Ecto neural progenitor cell (in vitro differentiated cells): ENCODE results near the gene PTMA.
"Not testable (repeated sequence)": the region's sequence is repeated elsewhere in the genome, so short reads cannot be mapped to it uniquely, and the experiment has no call there.

Experiments
- DNase-seq: peaks from one replicate; pipeline ENCODE4 v3.0.0-alpha.2; 2018; ENCODE audit warnings: low spot score

The PTMA gene

GRCh38 chr2:231696004-231696367 lies 12.3 kb upstream of the PTMA start:
- DNase-seq = no peak

GRCh38 chr2:231699006-231699405 lies 9.3 kb upstream of the PTMA start:
- DNase-seq = no peak

DNA sequence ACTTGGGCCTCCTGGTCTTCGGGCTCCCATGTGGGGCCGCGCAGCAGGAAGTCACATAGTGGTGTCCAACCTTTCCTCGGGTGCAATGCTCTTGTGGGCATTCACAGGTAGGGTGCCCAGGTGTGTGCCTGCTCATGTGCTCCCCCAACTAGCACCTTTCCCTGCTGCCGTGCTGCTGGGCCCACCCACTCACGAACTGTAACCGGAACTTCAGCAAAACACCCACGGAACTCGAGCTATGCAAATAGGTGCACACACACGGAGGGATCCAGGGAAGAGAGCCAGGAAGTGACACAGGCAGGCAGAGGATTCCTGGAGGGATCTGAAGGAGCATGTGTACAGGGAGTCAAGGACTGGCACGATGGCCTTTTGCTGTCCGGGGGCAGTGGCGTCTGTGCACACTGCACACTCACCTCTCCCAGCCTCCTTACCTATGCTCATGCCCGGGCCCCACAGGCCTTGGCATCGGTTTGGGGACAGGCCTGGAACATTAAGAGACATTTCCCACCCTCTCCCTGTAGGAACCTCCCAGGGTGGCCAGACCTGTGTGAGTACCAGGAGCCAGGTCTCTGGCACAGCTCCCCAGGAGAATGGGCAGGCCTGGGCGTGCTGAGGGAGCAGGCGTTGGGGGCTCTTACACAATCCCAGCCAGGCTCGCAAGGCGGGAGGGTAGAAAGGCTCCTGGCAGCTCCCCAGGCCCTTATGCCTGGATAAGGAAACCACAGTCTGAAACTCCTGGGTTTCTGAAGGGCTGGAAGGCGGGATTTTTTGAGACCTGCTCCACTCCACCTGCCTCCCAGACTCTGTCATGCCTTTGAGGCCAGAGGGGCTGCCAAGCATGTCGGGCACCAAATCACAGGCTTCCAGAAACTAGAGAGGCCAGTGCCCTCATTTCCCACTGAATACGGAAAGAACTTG lies 6.6 kb upstream of the PTMA start:
- DNase-seq = peak; percentile 47

- DNase-seq = no peak
Observed at GRCh38 chr2:231704017-231704416, 4.3 kb upstream of the PTMA start.

DNA sequence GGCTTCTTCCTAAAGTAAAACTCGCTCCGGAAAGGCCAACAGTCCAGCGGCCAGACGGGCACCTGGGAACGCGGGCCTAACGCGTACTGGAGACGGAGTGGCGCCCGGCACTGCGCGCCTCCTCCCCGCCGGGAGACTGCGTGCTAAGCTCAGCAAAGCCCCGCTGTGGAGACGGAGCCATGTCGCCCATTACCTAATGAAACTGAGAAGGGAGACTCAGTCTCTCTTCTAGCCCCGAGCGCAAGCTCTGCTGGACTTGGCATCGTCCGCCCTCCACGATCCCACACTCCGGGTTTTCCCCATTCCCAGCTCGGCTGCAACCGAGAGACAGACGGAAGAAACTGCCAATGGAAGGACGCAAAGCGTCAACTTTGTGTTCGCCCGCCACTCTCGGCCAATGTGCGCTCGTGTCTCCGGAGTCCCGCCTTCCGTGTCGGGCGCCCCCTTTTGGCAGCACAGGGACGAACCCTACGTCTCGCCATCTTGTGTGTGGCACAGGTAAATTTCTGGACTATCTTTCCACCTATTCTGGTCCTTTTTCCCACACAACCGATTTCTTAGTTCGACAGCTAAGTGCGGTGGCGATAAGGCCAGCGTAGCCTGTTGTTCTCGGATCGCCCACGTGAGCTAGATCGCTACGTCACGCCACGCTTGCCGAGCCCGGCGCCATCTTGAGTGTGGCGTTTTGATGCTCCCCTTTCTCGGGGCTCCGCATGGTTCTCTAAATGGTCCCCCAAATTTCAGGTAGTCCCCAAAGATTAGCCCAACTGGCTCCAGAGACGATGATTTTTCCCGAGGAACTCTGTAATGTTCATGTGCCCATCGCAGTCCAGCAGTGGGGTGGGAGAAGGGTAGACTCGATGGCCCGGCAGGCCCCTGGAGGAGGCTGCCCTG lies 1.3 kb upstream of the PTMA start:
- peak; percentile 98 for DNase-seq

GRCh38 chr2:231707625-231707926 lies 749 bp upstream of the PTMA start:
- DNase-seq = no peak

DNA sequence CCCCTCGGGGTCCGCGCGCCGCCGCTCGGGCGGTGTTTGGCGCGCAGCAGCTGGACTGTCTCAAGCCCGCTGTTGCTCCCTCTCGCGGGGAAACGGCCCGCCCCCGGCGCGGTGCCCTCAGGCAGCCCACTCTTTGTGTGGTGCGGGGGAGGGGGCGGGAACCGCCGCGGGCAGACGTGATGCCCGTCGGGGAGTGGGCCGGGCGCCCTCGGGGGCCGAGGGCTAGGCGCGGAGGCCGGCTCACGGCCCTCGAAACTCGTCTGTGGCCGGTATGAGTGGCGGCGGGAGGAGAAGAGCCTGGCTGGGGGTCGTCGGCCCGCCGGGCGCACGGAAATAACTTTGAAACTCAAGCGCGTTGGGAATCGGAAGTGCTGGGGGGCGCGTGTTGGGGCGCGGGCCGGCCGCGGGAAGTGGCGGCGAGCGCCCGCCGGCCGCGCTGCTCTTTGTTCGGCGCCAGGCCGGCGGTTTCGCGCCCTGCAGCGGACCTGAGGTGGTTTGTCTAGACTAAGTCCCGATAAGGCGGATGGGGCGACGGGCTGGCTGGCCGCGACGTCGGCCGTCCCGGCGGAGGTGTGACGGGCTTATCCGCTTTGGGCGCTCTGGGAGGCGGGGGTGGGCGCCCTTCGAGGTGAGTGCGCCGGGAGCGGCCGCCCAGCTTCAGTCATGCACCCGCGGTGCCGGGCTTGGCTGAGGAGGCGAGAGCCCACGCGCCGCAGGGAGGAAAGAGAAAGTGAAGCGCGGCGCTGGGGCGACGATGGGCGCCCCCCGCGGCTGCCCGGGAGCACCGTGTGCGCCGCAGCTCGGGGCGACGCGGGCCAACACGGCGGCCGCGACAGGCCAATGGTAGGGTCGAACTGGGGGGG lies 679 bp downstream of the PTMA start:
- peak; percentile 79 for DNase-seq

DNA sequence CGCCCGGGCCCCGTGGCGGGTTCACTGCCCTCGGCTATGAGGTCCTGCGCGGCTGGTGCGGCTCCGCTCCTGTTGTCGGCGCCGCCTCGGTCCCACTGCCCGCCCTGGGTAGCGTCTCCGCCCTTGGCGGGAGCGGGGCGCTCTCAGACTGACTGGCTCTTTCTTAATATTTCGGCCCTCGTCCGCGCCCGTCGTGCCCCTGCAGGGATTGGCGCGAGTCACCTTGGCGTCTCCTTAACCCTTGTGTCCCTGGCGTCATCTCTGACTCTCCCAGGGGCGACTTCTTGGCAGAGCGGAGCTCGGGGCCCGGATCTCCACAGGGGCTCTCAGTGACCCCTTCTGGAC lies 1.3 kb downstream of the PTMA start:
- DNase-seq = peak; percentile 69

GRCh38 chr2:231709981-231710798 lies 1.9 kb downstream of the PTMA start:
- peak; percentile 92 for DNase-seq

DNA sequence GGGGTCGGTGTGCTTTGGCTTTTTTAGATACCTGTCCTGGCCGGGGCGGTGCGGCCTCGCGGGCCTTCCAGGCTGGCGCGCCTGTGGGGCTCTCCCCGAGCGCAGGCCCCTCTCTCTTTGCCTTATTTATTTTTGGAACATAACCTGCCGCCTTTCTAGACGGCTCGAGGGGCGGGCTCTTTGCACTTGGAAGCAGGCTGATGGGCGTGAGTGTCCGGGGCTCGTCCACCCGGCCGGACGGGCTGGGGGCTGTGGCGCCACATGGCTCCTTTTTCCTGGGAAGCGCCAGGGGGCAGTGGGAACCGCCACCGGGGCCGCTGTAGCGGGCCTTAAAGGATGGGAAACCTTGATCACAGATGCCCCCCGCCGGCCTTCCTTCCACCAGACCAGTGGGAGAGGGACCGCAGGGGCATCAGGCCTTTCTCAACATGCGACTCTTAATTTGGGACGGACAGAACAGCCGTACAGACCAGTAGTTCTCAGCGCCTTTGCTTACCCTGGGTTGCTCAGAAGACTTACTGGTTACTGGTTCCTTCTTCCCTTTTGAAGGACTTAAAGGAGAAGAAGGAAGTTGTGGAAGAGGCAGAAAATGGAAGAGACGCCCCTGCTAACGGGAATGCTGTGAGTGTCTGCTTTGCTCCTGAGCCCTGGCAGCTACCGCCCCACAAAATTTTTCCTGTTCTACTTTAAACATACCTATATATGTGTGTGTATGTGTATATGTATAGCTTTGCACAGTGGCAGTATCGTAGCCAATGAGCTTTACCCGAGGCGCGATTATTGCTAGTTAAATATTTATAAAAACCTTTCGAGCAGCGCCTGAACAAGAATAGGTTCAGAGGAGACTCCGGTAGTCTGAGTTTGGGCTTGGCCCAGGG lies 2.7 kb downstream of the PTMA start:
- DNase-seq = no peak

DNA sequence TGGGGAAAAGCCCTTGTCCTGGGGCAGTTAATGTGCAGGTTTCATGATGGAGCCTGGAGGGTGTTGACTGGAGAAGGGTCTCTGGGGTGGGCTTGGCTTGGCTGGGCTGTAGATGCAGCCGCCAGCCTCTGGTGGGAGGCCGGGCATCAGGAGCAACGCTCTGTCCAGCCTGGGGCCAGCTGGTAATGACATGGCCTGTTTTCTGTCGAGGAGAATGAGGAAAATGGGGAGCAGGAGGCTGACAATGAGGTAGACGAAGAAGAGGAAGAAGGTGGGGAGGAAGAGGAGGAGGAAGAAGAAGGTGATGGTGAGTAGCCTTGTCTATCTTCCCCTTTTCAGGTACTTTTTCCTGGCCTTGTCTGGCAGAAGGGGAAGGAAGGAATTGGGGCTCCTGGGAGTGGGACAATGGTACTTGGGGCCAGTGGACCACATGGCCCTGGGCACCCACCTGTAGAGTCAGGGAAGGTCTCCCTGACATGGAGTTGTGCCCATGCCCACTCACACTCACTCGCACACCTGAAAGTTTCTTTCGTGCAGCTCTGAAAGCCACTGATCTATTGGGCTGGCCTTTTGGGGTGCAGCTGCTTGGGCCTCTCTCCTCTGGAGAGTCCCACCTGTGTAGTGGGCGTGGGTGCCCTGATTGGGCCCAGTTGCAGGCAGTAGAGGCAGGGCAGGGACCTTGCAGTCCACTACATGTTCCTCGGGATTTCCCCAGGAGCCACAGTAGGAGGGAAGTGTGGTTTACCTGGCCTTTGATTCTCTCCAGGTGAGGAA lies 3.5 kb downstream of the PTMA start:
- no peak for DNase-seq

DNA sequence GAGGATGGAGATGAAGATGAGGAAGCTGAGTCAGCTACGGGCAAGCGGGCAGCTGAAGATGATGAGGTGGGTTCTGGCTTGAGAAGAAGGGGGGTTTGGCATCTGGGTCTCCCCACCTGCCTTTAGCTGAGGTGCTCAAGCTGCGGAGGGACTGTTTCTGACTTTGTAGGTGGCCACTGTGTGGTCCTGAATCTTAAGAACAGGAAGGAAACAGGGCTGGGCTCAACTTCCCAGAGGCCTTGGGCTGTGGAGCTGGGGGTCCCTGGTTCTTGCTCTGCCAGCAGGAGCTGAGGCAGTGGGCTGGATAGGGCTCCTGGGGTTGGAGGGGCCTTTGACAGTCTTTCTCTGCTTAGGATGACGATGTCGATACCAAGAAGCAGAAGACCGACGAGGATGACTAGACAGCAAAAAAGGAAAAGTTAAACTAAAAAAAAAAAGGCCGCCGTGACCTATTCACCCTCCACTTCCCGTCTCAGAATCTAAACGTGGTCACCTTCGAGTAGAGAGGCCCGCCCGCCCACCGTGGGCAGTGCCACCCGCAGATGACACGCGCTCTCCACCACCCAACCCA lies 4.2 kb downstream of the PTMA start:
- DNase-seq = not testable (repeated sequence)

DNA sequence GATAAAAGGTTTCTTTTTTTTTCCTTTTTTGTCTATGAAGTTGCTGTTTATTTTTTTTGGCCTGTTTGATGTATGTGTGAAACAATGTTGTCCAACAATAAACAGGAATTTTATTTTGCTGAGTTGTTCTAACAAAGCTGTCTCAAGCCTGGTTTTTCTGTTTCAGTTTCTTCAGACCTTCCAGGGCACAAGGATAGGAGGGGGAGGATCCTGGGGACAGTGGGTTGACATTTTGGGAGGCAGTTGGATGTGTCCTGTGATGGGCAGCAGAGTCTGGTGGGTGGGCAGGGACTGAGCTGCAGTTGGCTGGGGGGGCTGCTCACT lies 5.0 kb downstream of the PTMA start:
- not testable (repeated sequence) for DNase-seq

- DNase-seq = peak; percentile 91
Observed at GRCh38 chr2:231713730-231714638, 5.7 kb downstream of the PTMA start.

DNA sequence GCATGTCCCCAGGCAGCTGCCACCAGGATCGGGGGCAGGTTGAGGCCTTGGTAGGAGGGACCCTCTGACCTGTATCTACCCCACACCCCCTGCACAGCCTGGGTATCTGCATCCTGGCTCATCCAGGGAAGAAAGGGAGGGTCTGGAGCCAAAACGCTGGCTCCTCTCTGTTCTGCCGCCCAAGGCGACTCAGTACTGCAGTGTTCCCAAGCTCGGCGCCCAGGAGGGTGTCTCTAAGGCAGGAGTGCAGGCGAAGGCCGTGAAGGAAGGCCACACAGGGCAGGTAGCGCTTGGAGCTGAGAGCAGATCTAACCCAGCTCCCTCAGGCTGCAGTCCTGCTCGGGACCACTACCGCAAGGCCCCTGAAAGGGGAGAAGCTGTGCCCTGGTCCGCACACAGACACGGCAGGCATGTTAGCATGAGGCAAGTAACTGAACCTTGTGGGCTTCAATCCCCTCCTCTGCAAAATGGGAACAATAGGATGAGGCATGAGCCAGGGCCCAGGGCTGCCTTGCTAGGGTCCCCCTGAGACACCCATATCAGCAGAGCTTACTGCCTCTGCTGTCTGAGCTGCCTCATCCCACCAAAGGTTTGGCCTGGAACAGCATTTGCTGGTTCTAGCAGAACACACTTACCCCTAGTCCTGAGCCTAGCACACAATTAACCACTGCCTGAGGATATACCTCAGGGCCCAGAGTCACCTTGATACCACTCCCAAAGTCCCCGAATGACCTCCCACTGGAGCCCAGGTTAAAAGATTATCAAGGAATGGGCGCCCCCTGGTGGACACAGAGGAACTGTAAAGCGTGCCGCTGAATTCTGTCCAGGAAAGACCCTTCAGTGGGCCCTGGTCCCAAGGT lies 6.5 kb downstream of the PTMA start:
- DNase-seq = peak; percentile 92

- no peak for DNase-seq
Observed at GRCh38 chr2:231715499-231715837, 7.1 kb downstream of the PTMA start.

- DNase-seq = no peak
Observed at GRCh38 chr2:231715988-231716616, 7.8 kb downstream of the PTMA start.
